ENCODE results near the gene ELMO1.

- TF ChIP-seq POLR2A (IDR thresholded peaks at IDR 0.05; ENCODE audit: low read length) (no peak), KDM5A (IDR thresholded peaks at IDR 0.05) (no peak), EP300 (IDR thresholded peaks at IDR 0.05) (no peak), CTCF (IDR thresholded peaks at IDR 0.05) (no peak), RFX5 (IDR thresholded peaks at IDR 0.05) (no peak), JUN (IDR thresholded peaks at IDR 0.05) (no peak), SREBF2 (IDR thresholded peaks at IDR 0.05) (no peak), CEBPB (IDR thresholded peaks at IDR 0.05) (no peak), CHD2 (IDR thresholded peaks at IDR 0.05; ENCODE audit: low read length, partially characterized antibody) (no peak)
- TF ChIP-seq, protein P1, sequence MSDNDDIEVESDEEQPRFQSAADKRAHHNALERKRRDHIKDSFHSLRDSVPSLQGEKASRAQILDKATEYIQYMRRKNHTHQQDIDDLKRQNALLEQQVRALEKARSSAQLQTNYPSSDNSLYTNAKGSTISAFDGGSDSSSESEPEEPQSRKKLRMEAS (IDR thresholded peaks at IDR 0.05) = no peak
- TF ChIP-seq, protein P2, sequence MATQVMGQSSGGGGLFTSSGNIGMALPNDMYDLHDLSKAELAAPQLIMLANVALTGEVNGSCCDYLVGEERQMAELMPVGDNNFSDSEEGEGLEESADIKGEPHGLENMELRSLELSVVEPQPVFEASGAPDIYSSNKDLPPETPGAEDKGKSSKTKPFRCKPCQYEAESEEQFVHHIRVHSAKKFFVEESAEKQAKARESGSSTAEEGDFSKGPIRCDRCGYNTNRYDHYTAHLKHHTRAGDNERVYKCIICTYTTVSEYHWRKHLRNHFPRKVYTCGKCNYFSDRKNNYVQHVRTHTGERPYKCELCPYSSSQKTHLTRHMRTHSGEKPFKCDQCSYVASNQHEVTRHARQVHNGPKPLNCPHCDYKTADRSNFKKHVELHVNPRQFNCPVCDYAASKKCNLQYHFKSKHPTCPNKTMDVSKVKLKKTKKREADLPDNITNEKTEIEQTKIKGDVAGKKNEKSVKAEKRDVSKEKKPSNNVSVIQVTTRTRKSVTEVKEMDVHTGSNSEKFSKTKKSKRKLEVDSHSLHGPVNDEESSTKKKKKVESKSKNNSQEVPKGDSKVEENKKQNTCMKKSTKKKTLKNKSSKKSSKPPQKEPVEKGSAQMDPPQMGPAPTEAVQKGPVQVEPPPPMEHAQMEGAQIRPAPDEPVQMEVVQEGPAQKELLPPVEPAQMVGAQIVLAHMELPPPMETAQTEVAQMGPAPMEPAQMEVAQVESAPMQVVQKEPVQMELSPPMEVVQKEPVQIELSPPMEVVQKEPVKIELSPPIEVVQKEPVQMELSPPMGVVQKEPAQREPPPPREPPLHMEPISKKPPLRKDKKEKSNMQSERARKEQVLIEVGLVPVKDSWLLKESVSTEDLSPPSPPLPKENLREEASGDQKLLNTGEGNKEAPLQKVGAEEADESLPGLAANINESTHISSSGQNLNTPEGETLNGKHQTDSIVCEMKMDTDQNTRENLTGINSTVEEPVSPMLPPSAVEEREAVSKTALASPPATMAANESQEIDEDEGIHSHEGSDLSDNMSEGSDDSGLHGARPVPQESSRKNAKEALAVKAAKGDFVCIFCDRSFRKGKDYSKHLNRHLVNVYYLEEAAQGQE (IDR thresholded peaks at IDR 0.05) = no peak
These were observed 429.7 kb downstream of the ELMO1 start for GRCh38 chr7:37018954-37019353.

All from A549 (cell line).